ENCODE measurements around the gene HEPACAM.

Gene HEPACAM

DNA sequence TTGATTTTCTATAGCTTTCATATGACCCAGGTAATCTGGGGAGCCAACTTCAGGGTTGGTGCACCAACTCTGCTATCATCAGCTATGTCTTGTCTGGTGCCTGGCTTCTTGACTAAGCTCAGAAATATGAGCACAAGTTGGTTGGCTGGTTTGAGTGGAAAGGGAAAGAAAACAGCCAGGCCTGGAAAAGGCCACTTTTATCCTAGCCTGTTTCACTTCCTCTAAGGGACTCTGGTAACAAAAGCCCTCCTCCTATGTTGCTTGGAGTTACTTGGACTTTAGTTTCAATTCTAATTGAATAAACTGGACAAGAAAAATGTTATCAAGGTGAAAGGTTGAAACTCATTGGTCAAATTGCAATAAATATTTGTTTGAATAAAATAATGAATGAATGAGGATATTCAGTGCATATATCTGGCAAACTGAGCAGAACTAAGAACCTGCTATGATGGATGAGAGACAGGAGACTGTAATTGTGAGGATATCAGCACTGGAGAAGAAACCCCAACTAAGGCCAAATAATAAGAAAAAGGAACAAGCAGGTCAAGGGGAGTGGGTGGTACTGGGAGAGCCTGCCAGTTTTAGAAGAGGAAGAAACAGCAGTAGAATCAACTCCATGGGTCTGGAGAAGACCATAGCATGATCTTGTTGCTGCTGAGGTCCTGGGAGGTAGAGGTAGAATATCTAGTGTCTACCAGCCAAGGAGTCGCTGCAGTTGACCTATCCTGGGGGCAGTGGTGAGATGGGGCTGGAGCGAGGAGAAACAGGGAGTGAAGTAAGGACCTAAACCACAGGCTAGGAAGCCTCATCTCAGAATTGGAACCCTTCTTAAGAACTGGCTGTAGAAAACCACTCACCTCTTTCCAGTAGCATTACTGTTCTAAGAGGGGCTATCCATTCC is 46.4 kb downstream of the HEPACAM start:
- peaks cover 2 to 21% (median 13%) of the 10 kb centered on the region in 4 experiments for H3K4me1 ChIP-seq (ENCODE audit: control extremely low read depth in 1 of 4, control insufficient read depth in 4 of 4, insufficient read depth in 4 of 4, low read length in 3 of 4)
- no peak overlapping the region for H3K4me3 ChIP-seq (ENCODE audit: control insufficient read depth in 1 of 7, extremely low read depth in 1 of 7, insufficient read depth in 4 of 7, low read depth in 2 of 7, low read length in 6 of 7)
- H3K27me3 ChIP-seq (replicated peaks in 2 of 5; ENCODE audit: control insufficient read depth in 4 of 5, insufficient read depth in 5 of 5, low read length in 4 of 5), result no peaks in the 10 kb centered on the region
- H3K36me3 ChIP-seq (ENCODE audit: control insufficient read depth in 4 of 4, insufficient read depth in 4 of 4, low read length in 3 of 4), result peaks cover 0 to 68% (median 13%) of the 10 kb centered on the region in 4 experiments
- ChIA-PET POLR2A (interaction anchor here (1.5 kb wide), 1 partner anchor 13 kb away, joined by 4 read pairs; no protein-coding TSS in a partner anchor), CTCF (interaction anchor here (1.1 to 3.9 kb wide), 5 partner anchors 9 to 23 kb away, joined by 3 to 14 read pairs (median 4); partner anchors contain the start of gene ROBO4)
- no peak overlapping the region for H3K27ac ChIP-seq (ENCODE audit: insufficient read depth in 1 of 2, low read depth in 1 of 2, low read length in 2 of 2, poor library complexity in 1 of 2, severe bottlenecking in 2 of 2)
- H3K9me3 ChIP-seq (ENCODE audit: control extremely low read depth in 1 of 5, control insufficient read depth in 4 of 5, insufficient read depth in 2 of 5, low read depth in 1 of 5, low read length in 4 of 5), result no peaks in the 10 kb centered on the region
- WGBS (ENCODE audit: insufficient coverage), result 94% methylated on average over 2 of the region's 2 CpGs
- no peak for DNase-seq

DNA sequence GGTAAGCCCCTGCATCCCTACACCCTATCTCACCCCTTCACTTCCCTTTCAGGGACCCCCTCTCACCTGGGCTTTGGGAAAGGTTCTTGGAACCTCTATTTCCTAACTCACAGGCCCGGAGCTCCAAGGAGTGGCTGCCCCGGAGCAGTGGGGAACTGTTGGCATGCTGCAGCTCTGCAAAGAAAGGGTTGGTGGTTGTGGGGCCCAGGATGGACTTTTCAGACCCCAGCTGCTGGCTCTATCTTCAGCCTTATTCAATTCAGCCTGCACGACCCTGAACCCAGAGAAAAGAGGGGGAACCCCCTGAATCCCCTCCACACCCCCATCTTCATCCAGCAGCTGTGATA is 48.2 kb downstream of the HEPACAM start:
- ChIA-PET CTCF (interaction anchor here (1.0 to 3.9 kb wide), 4 partner anchors 10 to 125 kb away, joined by 3 to 14 read pairs (median 4); no protein-coding TSS in a partner anchor), POLR2A (interaction anchor here (1.2 kb wide), 1 partner anchor 11 kb away, joined by 3 read pairs; no protein-coding TSS in a partner anchor)
- H3K27me3 ChIP-seq (replicated peaks in 2 of 5; ENCODE audit: control insufficient read depth in 4 of 5, insufficient read depth in 5 of 5, low read length in 4 of 5), result no peaks in the 10 kb centered on the region
- WGBS (ENCODE audit: insufficient coverage), result 100% methylated on average over 2 of the region's 3 CpGs
- H3K36me3 ChIP-seq (ENCODE audit: control insufficient read depth in 4 of 4, insufficient read depth in 4 of 4, low read length in 3 of 4), result peaks cover 3 to 62% (median 16%) of the 10 kb centered on the region in 4 experiments
- DNase-seq, result no peak
- no peak overlapping the region for H3K4me3 ChIP-seq (ENCODE audit: control insufficient read depth in 1 of 7, extremely low read depth in 1 of 7, insufficient read depth in 4 of 7, low read depth in 2 of 7, low read length in 6 of 7)
- no peaks in the 10 kb centered on the region for H3K9me3 ChIP-seq (ENCODE audit: control extremely low read depth in 1 of 5, control insufficient read depth in 4 of 5, insufficient read depth in 2 of 5, low read depth in 1 of 5, low read length in 4 of 5)
- H3K27ac ChIP-seq (ENCODE audit: insufficient read depth in 1 of 2, low read depth in 1 of 2, low read length in 2 of 2, poor library complexity in 1 of 2, severe bottlenecking in 2 of 2), result no peak overlapping the region
- peaks cover 2 to 9% (median 6%) of the 10 kb centered on the region in 4 experiments for H3K4me1 ChIP-seq (ENCODE audit: control extremely low read depth in 1 of 4, control insufficient read depth in 4 of 4, insufficient read depth in 4 of 4, low read length in 3 of 4)

DNA sequence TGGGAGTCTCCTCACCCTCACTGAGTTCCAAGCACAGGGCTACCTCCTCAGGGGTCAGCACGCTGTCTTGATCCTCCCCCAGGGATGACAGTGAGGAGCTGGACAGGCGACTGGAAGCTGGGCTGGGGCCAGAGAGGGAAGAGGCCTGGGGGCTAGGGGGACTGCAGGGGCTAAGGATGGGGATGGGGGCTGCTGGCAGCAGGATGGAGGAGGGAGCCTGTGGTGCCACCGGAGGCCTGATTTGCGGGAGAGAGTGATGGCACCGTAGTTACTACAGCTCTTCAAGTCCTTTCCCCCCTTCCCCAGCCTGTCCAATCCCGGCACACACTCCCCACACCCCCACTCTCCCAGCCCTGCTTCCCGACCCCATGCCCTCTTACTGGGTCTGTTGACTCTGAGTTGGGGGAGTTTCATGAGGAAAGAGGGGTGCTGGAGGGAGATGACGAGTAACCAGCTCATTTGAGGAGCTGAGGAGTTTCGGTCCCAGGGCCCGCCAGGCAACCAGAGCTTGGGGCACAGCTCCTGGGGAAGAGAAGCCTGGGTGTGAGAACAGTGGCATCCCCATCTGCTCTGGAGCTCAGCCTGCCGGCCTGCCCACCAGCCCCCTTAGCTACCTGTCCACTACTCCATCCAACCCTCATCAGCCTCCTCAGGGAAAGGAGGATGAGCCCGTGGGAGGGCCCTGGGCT is 48.7 kb downstream of the HEPACAM start:
- peaks cover 0 to 9% (median 2%) of the 10 kb centered on the region in 4 experiments for H3K4me1 ChIP-seq (ENCODE audit: control extremely low read depth in 1 of 4, control insufficient read depth in 4 of 4, insufficient read depth in 4 of 4, low read length in 3 of 4)
- DNase-seq, result no peak
- POLR2A ChIA-PET, result interaction anchor here (1.2 kb wide), 1 partner anchor 11 kb away, joined by 3 read pairs; no protein-coding TSS in a partner anchor
- WGBS (ENCODE audit: insufficient coverage), result 100% methylated on average over 4 of the region's 12 CpGs
- no peaks in the 10 kb centered on the region for H3K27me3 ChIP-seq (replicated peaks in 2 of 5; ENCODE audit: control insufficient read depth in 4 of 5, insufficient read depth in 5 of 5, low read length in 4 of 5)
- H3K36me3 ChIP-seq (ENCODE audit: control insufficient read depth in 4 of 4, insufficient read depth in 4 of 4, low read length in 3 of 4), result peaks cover 3 to 63% (median 17%) of the 10 kb centered on the region in 4 experiments
- H3K27ac ChIP-seq (ENCODE audit: insufficient read depth in 1 of 2, low read depth in 1 of 2, low read length in 2 of 2, poor library complexity in 1 of 2, severe bottlenecking in 2 of 2), result no peak overlapping the region
- no peaks in the 10 kb centered on the region for H3K9me3 ChIP-seq (ENCODE audit: control extremely low read depth in 1 of 5, control insufficient read depth in 4 of 5, insufficient read depth in 2 of 5, low read depth in 1 of 5, low read length in 4 of 5)
- H3K4me3 ChIP-seq (ENCODE audit: control insufficient read depth in 1 of 7, extremely low read depth in 1 of 7, insufficient read depth in 4 of 7, low read depth in 2 of 7, low read length in 6 of 7), result no peak overlapping the region
- CTCF ChIA-PET, result interaction anchor here (1.0 to 3.9 kb wide), 3 partner anchors 9 to 18 kb away, joined by 3 to 14 read pairs (median 6); no protein-coding TSS in a partner anchor

GRCh38 chr11:124886476-124886875 is 49.4 kb downstream of the HEPACAM start:
- Histone ChIP-seq H3K4me3 (ENCODE audit: control insufficient read depth in 1 of 7, extremely low read depth in 1 of 7, insufficient read depth in 4 of 7, low read depth in 2 of 7, low read length in 6 of 7) (no peak overlapping the region), H3K4me1 (ENCODE audit: control extremely low read depth in 1 of 4, control insufficient read depth in 4 of 4, insufficient read depth in 4 of 4, low read length in 3 of 4) (peaks cover 0 to 9% (median 2%) of the 10 kb centered on the region in 4 experiments), H3K9me3 (ENCODE audit: control extremely low read depth in 1 of 5, control insufficient read depth in 4 of 5, insufficient read depth in 2 of 5, low read depth in 1 of 5, low read length in 4 of 5) (no peaks in the 10 kb centered on the region), H3K27ac (ENCODE audit: insufficient read depth in 1 of 2, low read depth in 1 of 2, low read length in 2 of 2, poor library complexity in 1 of 2, severe bottlenecking in 2 of 2) (no peak overlapping the region), H3K36me3 (ENCODE audit: control insufficient read depth in 4 of 4, insufficient read depth in 4 of 4, low read length in 3 of 4) (peaks cover 3 to 59% (median 17%) of the 10 kb centered on the region in 4 experiments), H3K27me3 (replicated peaks in 2 of 5; ENCODE audit: control insufficient read depth in 4 of 5, insufficient read depth in 5 of 5, low read length in 4 of 5) (no peaks in the 10 kb centered on the region)
- POLR2A ChIA-PET, result interaction anchor here (1.2 kb wide), 1 partner anchor 10 kb away, joined by 3 read pairs; no protein-coding TSS in a partner anchor
- CTCF ChIA-PET, result interaction anchor here (3.9 kb wide), 1 partner anchor 10 kb away, joined by 14 read pairs; no protein-coding TSS in a partner anchor
- 95% methylated on average over 8 of the region's 11 CpGs for WGBS (ENCODE audit: insufficient coverage)
- DNase-seq, result no peak

- ChIA-PET POLR2A (no interaction called here), CTCF (interaction anchor here (1.1 to 1.2 kb wide), 3 partner anchors 9 to 47 kb away, joined by 3 read pairs; partner anchors contain the start of gene ROBO4)
- WGBS (ENCODE audit: insufficient coverage), result 100% methylated on average over 1 of the region's 5 CpGs
- Histone ChIP-seq H3K27ac (ENCODE audit: insufficient read depth in 1 of 2, low read depth in 1 of 2, low read length in 2 of 2, poor library complexity in 1 of 2, severe bottlenecking in 2 of 2) (no peak overlapping the region), H3K4me1 (ENCODE audit: control extremely low read depth in 1 of 4, control insufficient read depth in 4 of 4, insufficient read depth in 4 of 4, low read length in 3 of 4) (peaks cover 0 to 17% (median 14%) of the 10 kb centered on the region in 4 experiments), H3K36me3 (ENCODE audit: control insufficient read depth in 4 of 4, insufficient read depth in 4 of 4, low read length in 3 of 4) (peaks cover 3 to 50% (median 17%) of the 10 kb centered on the region in 4 experiments), H3K9me3 (ENCODE audit: control extremely low read depth in 1 of 5, control insufficient read depth in 4 of 5, insufficient read depth in 2 of 5, low read depth in 1 of 5, low read length in 4 of 5) (no peaks in the 10 kb centered on the region), H3K27me3 (replicated peaks in 2 of 5; ENCODE audit: control insufficient read depth in 4 of 5, insufficient read depth in 5 of 5, low read length in 4 of 5) (no peaks in the 10 kb centered on the region), H3K4me3 (ENCODE audit: control insufficient read depth in 1 of 7, extremely low read depth in 1 of 7, insufficient read depth in 4 of 7, low read depth in 2 of 7, low read length in 6 of 7) (no peak overlapping the region)
- DNase-seq, result no peak
Observed at GRCh38 chr11:124884869-124885479, 50.9 kb downstream of the HEPACAM start.

- DNase-seq, result no peak
- Histone ChIP-seq H3K9me3 (ENCODE audit: control extremely low read depth in 1 of 5, control insufficient read depth in 4 of 5, insufficient read depth in 2 of 5, low read depth in 1 of 5, low read length in 4 of 5) (no peaks in the 10 kb centered on the region), H3K27ac (ENCODE audit: insufficient read depth in 1 of 2, low read depth in 1 of 2, low read length in 2 of 2, poor library complexity in 1 of 2, severe bottlenecking in 2 of 2) (no peak overlapping the region), H3K36me3 (ENCODE audit: control insufficient read depth in 4 of 4, insufficient read depth in 4 of 4, low read length in 3 of 4) (peaks cover 3 to 45% (median 16%) of the 10 kb centered on the region in 4 experiments), H3K4me3 (ENCODE audit: control insufficient read depth in 1 of 7, extremely low read depth in 1 of 7, insufficient read depth in 4 of 7, low read depth in 2 of 7, low read length in 6 of 7) (no peak overlapping the region), H3K27me3 (replicated peaks in 2 of 5; ENCODE audit: control insufficient read depth in 4 of 5, insufficient read depth in 5 of 5, low read length in 4 of 5) (no peaks in the 10 kb centered on the region), H3K4me1 (ENCODE audit: control extremely low read depth in 1 of 4, control insufficient read depth in 4 of 4, insufficient read depth in 4 of 4, low read length in 3 of 4) (peaks cover 0 to 20% (median 17%) of the 10 kb centered on the region in 4 experiments)
- no CpG with 5 or more reads among the region's 1 CpG for WGBS (ENCODE audit: insufficient coverage)
- CTCF ChIA-PET, result interaction anchor here (1.1 to 1.5 kb wide), 4 partner anchors 8 to 57 kb away, joined by 3 read pairs; partner anchors contain the start of gene ROBO4
- POLR2A ChIA-PET, result no interaction called here
Observed at GRCh38 chr11:124884340-124884739, 51.5 kb downstream of the HEPACAM start.

All from common myeloid progenitor, CD34-positive (primary cell).